GM19238 (cell line): Measurements from ENCODE around the gene TBX4.
"Not testable (repeated sequence)": the region's sequence is repeated elsewhere in the genome, so short reads cannot be mapped to it uniquely, and the experiment has no call there.

ENCODE experiments used
- DNase-seq: peaks from one replicate; pipeline ENCODE4 v3.0.0; 2011; ENCODE audit warnings: low spot score; ENCODE audit not compliant: insufficient read length

TBX4 gene

DNA sequence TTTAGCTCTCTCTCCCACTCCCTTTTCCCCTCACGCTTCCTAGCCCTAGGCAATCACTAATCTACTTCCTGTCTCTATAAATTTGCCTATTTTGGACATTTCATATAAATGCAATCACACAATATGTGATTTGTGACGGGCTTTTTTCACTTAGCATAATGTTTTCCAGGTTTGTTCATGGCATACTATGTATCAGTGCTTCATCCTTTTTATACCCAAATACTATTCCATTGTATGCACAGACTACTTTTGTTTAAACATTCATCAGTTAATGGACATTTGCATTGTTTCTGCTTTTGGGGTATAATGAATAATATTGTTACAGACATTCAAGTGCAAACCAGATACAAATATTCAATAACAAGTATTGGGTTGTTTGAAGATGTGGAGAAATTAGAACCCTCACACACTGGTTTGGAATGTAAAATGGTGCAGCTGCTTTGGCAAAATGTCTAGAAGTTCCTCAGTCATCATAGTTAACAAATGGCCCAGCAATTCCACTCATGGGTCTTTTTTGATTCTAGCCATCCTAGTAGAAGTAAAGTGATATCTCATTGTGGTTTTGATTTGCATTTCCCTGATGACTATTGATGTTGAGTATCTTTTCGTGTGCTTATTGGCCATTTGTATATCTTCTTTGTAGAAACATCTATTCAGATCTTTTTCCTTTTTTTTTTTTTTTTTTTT is 67.7 kb downstream of the TBX4 start:
- no peak for DNase-seq

DNA sequence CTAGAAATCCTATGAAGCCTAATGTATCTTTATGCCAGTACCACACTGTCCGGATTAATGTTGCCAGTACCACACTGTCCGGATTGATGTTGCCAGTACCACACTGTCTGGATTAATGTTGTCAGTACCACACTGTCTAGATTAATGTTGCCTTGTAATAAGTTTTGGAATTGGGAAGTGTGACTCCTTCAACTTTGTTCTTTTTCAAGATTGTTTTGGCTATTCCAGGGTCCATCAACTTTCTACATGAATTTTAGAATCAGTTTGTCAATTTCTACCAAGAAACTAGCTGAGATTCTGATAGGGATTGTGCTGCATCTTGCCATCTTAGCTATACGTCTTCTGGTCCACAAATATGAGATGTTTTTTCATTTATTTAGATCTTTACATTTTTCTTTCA is 68.7 kb downstream of the TBX4 start:
- no peak for DNase-seq

GRCh38 chr17:61522088-61522487 is 69.9 kb downstream of the TBX4 start:
- DNase-seq = no peak

DNA sequence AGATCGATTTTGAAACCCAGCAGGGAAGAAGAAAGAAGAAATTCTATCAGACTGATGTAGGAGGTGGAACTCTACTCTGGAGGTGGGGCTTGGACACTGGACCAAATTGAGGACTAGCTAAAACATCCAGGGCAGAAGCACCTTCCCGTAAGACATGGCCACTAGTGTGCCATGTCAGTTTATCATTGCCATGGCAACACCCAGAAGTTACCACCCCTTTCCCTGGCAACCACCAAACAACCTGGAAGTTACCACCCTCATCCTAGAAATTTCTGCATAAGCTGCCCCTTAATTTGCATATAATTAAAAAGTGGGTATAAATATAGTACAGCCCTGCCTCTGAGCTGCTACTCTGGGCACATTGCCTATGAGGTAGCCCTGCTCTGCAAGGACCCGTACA is 72.1 kb downstream of the TBX4 start:
- no peak for DNase-seq

DNA sequence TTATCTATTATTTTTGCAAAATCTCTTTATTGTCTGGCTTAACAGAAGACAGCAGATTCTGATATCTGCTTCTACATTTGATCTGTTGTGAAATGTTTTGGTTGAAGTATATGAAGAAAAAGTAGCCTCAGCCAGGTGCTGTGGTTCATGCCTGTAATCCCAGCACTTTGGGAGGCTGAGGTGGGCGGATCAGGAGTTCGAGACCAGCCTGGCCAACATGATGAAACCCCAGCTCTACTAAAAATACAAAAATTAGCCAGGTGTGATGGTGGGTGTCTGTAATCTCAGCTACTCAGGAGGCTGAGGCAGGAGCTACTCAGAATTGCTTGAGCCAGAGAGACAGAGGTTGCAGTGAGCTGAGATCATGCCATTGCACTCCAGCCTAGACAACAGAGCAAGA is 75.2 kb downstream of the TBX4 start:
- DNase-seq = not testable (repeated sequence)

DNA sequence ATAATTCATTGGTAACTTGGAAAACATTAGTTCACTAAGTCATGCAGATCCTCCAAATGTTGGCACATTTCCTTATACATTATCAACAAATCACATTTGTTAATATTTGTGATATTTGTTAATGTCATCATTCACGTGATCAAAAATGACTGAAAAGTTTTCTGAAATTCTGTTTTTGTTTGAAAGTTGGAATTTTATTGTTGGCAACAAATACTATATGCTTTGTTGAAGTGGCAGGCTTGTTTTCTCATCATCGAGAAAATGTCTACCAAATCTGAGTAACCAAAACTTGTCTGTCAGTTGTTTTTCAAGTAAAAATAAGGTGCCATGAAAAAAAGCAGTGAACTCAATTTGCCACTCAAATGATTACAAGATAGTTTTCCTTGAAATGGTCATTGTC is 75.9 kb downstream of the TBX4 start:
- DNase-seq = no peak

GRCh38 chr17:61531223-61531622 is 79.0 kb downstream of the TBX4 start:
- no peak for DNase-seq

DNA sequence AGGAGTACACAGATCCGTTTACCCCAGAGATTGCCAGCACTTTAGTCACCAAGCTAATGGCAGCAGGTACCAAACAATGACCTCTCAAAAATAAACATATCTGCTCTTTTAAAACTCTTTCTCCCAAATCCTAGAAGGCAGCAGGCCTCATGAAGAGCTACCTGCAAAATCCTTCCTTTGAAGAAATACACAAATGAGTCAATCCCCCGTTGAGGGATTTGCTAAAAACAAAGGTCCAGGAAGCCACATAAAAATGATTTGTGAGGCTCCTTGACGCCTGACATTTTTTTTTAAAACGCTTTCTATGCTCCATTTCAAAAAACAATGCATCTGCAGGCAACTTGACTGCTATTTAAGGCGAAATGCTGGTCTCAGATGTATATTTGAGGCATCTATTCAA is 80.6 kb downstream of the TBX4 start:
- no peak for DNase-seq

GRCh38 chr17:61533797-61534196 is 81.6 kb downstream of the TBX4 start:
- DNase-seq = no peak

DNA sequence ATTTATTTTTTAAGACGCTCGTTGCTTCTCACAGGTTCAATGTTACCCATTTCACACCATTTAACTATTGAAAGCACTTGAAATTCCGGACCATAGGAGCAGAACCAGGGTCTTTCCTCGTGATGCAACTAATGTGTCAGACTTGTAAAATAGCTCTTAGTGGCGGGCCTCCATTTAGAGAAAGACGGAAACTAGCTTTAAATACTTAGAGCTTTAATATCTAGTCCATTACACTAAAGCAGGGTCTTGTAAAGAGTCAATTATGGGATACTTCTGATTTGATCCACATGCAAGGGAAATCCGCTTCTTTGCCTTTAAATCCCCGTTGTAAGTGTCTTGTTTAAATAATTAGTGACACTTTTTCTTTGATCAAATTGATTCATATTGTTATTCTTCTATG is 82.2 kb downstream of the TBX4 start:
- no peak for DNase-seq
